Measurements from ENCODE around the gene OR52M1.
"Not testable (repeated sequence)": the region's sequence is repeated elsewhere in the genome, so short reads cannot be mapped to it uniquely, and the experiment has no call there.

The OR52M1 gene

GRCh38 chr11:4544891-4545290 lies at the start of gene OR52M1:
Gene OR52M1 (plus strand): TSS chr11:4545191. CDS start chr11:4545191, 0 bp downstream.
- DNase-seq (ENCODE audit: low spot score), result no peak

- DNase-seq (ENCODE audit: low spot score), result no peak
These were observed 49.5 kb upstream of the OR52M1 start for GRCh38 chr11:4495487-4495886.

GRCh38 chr11:4495986-4496385 lies 49.0 kb upstream of the OR52M1 start:
- DNase-seq (ENCODE audit: low spot score), result no peak

- no peak for DNase-seq (ENCODE audit: low spot score)
These were observed 48.3 kb upstream of the OR52M1 start for GRCh38 chr11:4496557-4497248.

GRCh38 chr11:4508886-4509285 lies 36.1 kb upstream of the OR52M1 start:
- no peak for DNase-seq (ENCODE audit: low spot score)

- DNase-seq (ENCODE audit: low spot score), result no peak
These were observed 33.4 kb upstream of the OR52M1 start for GRCh38 chr11:4511282-4512245.

- no peak for DNase-seq (ENCODE audit: low spot score)
These were observed 30.8 kb upstream of the OR52M1 start for GRCh38 chr11:4514196-4514595.

- no peak for DNase-seq (ENCODE audit: low spot score)
These were observed 22.7 kb upstream of the OR52M1 start for GRCh38 chr11:4522339-4522738.

- no peak for DNase-seq (ENCODE audit: low spot score)
These were observed 22.2 kb upstream of the OR52M1 start for GRCh38 chr11:4522752-4523151.

- no peak for DNase-seq (ENCODE audit: low spot score)
These were observed 21.3 kb upstream of the OR52M1 start for GRCh38 chr11:4523666-4524065.

GRCh38 chr11:4527926-4528325 lies 17.1 kb upstream of the OR52M1 start:
- no peak for DNase-seq (ENCODE audit: low spot score)

GRCh38 chr11:4531686-4532085 lies 13.3 kb upstream of the OR52M1 start:
- DNase-seq (ENCODE audit: low spot score), result not testable (repeated sequence)

GRCh38 chr11:4539603-4540219 lies 5.3 kb upstream of the OR52M1 start:
- DNase-seq (ENCODE audit: low spot score), result peak; percentile 31

GRCh38 chr11:4541071-4541470 lies 3.9 kb upstream of the OR52M1 start:
- no peak for DNase-seq (ENCODE audit: low spot score)

- DNase-seq (ENCODE audit: low spot score), result no peak
These were observed 1.4 kb upstream of the OR52M1 start for GRCh38 chr11:4543561-4543960.

GRCh38 chr11:4546878-4547277 lies 1.9 kb downstream of the OR52M1 start:
- no peak for DNase-seq (ENCODE audit: low spot score)

GRCh38 chr11:4547416-4547815 lies 2.4 kb downstream of the OR52M1 start:
- DNase-seq (ENCODE audit: low spot score), result no peak

GRCh38 chr11:4551346-4551979 lies 6.5 kb downstream of the OR52M1 start:
- no peak for DNase-seq (ENCODE audit: low spot score)

GRCh38 chr11:4559527-4560440 lies 14.8 kb downstream of the OR52M1 start:
- no peak for DNase-seq (ENCODE audit: low spot score)

- DNase-seq (ENCODE audit: low spot score), result no peak
These were observed 15.5 kb downstream of the OR52M1 start for GRCh38 chr11:4560467-4560866.

GRCh38 chr11:4565371-4565770 lies 20.4 kb downstream of the OR52M1 start:
- no peak for DNase-seq (ENCODE audit: low spot score)
